ENCODE data around the gene BACH2.

The BACH2 gene

DNA sequence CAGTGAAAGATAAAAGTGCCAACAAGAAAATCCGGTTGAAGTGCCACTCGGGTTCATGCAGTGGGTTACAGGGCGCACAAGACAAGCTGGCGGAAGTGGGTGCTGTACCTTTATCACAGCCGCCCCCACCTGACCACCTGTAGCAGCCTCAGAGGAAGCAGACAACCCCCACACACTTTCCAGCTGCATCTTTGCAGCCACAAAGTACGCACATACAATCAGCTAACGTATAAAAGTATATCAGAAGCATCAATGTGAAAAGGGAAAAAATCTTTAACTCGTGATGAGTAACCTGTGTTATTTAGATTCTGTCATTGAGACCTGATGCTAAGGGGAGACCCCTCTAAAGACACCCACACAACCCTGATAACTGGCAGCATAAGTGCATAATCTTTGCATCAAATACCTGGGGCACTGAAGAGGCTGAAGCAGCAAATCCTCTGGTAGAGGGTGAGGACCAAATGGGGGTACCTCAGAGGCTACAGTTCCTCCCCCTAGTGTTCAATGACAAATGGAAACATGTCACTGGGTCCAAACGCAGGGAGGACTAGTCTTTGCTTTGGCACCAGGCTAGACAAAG, 22.1 kb downstream of the BACH2 start:
- peak; percentile 86 for DNase-seq

DNA sequence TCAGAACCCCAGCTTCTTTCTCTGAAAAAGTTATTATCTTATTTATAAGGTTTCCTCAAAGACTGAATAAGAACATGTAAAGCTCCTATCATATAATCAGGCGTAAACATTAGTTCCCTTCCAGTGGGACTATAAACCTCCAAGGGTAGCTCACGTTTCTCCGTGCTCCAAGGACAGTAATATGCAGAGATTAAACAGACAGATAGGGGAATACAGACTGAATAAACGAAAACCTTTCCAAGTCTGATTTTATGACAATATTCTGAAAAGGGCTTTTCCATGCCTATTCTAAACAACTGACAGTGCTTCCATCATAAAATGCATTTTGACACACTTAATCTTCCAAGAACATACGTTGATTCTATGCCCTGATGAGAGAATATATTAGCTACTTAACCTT, 22.8 kb downstream of the BACH2 start:
- DNase-seq, result no peak

DNA sequence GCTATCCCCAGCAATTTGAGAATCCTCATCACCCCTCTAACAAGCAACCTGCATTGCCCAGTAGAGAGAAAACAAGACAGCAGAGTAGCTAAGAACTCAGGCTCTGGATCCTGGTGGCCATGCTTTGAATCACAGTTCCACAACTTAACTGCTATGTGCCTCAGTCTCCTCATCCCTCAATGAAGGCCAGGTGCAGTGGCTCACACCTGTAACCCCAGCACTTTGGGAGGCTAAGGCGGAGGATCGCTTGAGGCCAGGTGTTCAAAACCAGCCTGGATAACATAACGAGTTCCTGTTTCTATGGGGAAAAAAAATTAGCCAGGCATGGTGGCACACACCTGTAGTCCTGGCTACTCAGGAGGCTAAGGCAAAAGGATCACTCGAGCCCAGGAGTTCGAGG, 23.7 kb downstream of the BACH2 start:
- DNase-seq, result no peak

DNA sequence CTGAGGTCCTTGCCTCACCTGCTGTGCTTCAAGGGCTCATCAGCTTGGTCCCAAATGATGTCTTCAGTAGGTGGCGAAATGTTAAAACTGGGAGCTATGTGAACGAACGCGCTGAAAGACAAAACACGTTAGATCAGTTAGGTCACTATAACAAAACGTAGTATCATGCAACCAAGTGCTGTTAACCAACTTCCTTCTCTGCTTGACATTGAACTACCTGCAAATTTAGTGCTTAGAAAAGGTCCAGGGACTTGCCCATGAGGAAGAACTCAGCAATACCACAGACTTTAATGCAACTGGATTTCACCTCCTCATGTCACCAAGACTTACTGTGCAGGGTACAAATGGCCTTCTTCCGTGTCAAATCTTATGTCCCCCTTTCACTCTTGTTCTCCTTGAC, 24.8 kb downstream of the BACH2 start:
- no peak for DNase-seq

DNA sequence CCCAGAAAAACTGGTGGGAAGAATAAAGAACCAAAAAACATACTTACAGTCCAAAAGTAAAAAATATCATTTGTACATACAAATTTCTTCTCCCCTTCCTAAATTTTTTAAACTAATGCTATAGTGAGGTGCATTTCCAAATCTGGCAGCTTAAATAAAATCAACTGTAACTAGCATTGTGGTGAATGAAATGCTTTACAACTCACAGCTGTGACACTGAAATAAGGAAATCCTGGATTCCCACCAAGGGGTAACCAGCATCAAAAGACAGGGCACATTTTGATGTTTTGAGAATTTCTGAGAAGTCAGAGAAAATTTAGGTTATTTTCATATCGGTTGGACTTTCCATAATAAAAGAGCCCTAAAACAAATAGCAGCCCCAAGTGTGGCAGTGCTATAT, 27.3 kb downstream of the BACH2 start:
- no peak for DNase-seq

DNA sequence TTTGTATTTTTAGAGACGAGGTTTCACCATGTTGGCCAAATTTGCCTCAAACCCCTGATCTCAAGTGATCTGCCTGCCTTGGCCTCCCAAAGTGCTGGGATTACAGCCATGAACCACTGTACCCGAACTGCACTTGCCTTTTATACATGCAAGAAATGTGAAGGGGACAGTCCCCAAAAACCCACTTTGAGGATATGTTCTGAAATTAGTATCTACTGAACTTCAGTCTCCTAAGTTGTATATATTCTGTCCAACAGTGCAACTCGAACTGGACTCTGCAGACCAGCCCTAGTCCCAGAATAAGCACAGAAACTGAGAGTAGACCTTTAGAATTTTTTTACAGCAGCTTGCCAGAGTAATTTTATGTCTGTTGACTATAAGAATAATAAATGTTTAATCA, 28.5 kb downstream of the BACH2 start:
- DNase-seq, result no peak

DNA sequence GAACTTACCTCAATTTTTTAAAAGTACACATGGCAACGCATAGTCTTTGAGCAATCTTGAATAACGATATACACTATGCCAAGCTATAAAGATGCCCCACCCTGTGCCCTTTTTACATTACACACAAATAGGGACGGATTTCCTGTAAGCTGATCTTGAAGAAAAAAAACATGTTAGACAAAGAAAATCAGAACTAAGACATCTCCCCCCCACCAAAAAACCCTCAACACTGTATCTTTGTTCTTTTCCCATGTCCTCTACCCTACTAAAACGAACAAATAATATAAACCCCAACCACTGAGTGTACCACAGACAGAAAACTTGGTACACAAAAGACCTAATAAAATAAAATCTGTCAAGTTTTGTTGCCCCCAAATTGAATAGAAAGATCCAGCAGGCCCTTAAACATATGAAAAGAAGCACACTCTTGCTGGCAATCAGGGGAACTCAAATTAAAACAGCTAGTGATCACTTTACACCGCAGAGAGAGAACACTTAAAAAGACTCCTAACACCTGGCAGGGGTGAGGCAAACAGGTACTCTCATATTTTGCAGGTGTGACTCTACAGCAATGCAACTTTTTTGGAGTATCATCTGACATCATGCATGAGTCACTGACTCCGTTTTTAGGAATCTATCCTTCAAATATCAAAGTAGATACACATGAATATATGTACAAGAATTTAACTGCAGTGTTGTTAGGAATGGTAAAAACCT, 29.6 kb downstream of the BACH2 start:
- no peak for DNase-seq

DNA sequence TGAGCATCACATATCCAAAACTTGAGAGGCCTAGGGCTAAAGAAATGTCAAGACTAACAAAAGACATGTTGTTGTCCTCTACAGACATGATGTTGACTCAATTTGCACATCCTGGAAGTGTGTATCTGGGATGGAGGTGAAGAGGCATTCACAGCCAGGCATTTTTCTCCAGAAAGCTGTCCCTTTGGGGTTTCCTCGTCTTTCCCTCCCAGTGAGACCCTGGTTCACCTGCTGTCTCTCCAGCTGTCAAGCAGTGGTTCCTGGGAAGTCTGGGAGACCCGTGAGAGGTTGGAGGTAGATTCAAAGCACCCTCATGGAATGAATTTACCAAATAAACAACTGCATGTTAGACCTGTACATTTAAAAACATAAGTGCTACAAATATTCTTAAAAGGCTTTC, 32.1 kb downstream of the BACH2 start:
- no peak for DNase-seq

DNA sequence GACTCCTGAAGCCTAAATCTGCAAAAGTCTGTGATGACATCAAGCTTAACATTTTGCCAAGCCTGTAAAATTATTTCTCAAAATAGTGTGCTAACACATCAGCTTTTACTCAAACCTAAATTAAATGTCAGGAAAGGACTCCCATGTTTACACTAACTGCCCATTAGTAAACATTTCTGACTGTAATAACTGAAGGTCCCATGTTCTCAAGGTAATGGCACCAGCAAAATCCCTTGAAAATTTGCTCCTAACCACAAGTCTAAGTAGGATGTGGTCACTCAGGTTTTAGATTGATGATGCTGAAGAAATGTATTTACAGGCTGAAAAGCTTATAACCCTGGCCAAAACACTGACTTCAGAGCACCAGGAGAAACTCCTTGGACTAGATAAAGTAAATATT, 33.0 kb downstream of the BACH2 start:
- DNase-seq, result no peak

DNA sequence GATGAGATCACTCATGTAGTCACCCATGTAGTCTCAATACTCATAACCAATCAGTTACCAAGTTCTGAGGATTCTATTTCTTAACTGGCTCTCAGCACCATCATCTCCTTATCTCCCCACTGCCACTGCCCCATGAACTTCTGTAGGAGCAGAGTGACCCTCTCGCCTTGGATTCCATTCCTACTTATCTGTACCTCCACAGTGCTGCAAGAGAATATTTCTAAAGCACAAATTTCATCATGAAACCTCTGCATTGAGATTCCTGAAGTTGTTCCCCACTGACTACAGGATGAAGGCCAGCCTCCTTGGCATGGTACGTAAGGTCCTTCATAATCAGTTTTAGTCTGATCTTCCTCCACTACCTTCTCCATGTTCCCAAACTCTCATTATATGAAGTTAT, 34.8 kb downstream of the BACH2 start:
- DNase-seq, result no peak

DNA sequence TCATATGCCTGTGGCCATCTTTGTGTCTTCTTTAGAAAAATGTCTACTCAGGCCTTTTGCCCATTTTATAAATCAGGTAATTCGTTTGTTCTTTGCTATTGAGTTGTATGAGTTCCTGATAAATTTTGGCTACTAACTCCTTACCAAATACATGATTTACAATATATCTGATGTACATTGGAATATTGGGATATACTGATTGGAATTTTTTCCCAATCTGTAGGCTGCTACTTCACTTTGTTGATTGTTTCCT, 39.2 kb downstream of the BACH2 start:
- no peak for DNase-seq

DNA sequence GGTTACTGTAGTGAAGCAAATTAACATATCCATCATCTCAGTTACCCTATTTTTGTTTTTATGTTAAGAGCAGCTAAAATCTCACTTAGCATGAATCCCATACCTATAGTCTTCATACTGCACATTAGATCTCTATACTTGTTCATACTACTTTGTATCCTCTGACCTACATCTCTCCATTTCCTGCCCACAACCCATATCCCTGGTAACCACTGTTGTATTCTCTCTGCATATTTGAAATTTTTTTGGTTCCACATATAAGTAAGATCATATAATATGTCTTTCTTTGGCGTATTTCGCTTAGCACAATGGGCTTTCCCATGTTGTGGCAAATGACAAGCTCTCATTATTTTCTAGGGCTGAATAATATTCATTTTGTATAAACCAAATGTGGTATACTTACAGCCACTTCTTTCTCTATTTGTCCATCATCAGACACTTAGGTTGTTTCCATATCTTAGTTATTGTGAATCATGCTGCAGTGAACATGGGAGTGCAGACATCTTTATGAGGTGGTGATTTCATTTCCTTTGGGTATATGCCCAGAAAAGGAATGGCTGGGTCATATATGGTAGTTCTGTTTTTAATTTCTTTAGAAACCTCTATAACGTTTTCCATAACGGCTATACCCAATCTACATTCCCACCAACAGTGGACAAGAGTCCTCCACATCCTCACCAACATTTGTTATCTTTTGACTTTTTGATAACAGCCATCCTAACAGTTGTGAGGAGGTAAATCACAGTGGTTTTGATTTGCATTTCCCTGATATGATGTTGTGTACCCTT, 39.8 kb downstream of the BACH2 start:
- DNase-seq, result no peak

DNA sequence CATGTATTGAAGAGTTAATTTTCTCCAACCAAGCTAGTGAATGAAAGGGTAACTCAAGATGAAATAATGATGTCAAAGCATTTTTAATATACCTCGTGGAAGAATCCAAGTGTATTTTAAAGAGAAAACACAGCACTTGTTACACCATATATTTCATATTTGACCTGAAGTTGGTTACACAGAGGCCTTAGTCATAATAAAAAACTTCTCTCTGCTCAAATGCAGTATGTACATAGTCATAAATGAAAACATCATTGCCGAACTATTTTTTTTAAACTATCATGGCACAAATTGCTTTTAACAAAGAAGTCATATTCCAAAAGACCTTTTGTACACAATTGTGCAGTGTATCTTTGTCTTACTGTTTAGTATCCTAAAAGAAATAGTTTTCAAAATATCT, 43.0 kb downstream of the BACH2 start:
- DNase-seq, result no peak

DNA sequence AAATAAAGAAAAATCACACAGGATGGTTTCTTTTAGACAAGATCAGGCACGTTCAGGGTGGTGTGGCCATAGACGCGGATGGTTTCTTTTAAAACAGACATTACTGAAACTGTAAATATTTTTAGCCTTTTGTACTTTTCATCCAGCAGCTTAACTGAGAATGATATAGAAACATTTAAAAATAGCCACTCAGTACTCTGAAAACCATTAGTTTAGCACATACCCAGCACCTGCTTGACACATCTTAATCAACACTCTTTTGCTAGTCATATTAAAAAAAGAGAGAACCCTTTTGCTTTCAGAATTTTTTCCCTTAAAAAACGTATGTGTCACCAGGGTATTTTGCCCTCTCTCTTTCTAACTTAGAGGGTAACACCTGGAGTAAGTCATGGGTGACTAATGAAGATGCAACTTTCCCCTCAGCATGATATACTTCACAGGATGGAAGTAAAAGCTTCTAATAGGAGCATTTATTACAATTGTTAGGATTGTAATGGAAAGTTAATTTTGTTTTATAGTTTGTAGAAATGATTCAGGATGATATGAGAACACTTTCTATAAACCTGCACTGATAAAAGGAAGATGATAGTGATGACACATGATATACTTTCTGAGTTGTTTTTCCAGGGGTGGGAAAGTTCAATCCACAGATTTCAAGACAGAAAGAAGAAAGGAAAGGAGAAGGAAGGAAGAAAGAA, 45.2 kb downstream of the BACH2 start:
- no peak for DNase-seq

DNA sequence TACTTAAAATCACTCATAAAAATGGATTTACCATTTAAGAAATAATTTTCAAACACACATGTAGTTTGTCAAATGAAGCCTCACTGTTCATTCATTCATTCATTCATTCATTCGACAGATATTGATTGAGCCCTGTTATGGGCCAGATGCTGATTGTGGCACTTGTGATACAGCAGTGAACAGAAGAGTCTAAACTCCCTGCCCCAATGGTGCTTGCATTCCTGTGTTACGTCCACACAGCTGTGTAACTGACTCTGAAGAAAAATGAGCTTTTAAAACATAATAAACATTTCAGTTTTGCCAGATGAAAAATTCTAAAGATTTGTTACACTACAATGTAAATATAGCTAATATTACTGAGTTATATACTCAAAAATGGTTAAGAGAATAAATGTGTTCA, 46.2 kb downstream of the BACH2 start:
- DNase-seq, result no peak

DNA sequence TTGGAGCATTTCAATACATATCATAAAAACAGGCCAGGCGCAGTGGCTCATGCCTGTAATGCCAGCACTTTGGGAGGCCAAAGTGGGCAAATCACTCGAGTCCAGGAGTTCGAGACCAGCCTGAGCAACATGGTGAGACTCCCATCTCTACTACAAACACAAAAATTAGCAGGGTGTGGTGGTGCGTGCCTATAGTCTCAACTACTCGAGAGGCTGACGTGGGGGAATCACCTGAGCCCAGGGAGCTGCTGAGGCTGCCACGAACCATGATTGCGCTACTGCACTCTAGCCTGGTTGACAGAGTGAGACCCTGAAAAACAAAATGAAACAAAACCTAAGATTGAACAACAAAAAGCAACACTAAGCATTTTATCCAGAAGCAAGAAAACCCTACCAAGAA, 47.2 kb downstream of the BACH2 start:
- DNase-seq, result no peak

DNA sequence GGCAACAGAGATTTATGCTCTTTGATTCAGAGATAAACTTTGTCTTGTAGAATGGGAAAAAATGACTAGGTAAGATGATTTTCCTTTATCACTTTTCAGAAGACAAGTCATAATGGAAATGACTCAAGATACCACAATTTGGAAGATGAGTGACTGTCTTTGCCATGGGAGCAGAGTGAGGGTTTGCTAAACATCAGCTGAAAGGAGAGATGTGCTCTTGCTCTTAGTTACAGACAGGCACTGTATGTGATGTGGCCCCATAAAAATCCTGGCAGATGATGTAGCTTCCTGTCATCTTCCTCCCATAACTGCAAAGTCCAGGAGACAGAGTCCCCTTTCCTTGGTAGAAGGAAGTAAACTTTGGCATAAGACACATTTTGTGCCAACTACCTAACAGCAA, 47.6 kb downstream of the BACH2 start:
- DNase-seq, result no peak

DNA sequence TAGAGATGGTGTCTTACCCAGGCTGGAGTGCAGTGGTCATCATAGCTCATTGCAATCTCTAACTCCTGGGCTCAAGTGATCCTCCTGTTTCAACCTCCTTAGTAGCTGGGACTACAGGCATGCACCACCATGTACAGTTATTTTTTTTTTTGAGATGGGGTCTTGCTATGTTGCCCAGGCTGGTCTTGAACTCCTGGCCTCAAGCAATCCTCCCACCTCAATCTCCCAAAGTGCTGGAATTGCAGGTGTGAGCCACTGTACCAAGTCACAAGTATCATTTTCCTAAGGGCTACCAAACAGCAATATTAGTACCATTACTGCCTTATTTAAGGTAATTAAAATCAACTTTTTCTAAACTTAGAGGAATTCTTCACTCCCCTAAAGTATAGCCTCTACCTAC, 49.4 kb downstream of the BACH2 start:
- no peak for DNase-seq

DNA sequence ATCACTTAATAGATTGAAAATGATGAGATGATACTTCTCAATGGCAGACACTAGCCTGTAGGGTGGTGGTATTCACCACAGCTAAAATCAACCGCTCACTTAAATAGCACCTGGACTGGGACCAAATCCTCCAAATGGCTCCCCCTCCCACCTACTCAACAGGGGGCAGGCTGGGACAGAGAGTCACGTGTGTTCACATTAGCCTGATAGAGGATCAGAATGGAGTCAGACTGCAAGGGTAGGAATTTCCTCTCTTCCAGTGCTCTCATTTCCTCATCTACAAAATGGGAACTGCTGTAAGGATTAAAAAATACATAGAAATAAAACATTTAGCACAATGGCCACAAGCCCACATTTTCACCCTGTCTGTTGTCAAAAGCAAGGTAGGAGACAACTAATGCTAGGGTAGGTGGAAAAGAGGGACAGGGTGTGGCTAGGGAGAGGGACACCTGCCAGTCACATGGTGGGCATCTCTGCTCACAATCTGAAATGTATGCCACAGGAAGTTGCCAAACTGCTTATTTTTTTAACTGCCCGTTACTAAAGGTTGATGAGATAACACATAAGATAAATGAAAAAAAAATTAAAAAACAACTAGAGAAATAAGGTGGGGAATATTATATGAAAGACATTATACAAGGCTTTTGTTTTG, 55.3 kb downstream of the BACH2 start:
- DNase-seq, result no peak

DNA sequence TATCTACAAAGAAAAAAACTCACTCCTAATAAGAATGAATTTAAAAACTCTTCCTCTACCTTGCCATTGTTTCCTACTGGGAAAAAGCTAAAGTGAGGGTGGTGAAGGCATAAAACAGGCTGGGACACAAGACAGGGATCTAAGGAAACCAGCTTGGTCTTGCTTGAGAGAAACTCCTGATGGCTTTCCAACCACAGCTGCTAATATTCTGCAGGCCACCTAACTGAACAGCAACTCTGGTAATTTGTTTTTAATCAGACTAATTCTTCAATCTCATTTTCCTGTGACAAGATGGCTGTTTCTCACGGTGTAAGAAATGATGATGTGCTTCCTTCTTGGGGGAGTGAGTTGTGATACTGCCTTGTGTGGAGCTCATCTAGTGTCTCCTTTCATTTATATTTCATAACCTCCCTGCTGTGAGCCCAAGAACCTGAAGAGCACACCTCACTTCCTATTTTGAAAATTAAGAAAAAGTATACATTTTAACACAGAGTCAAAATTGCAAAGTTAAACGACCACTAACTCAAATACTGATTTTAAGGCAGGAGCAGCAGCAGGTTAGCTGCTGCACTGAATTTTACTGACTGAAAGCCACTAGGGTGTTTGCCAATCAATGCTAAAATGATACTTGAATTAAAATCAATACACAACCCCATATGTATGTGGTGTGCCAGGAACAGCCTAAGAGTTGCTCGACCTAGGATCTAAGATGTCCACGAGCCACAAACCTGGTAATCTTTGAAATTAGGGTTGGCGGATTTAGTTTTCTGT, 58.0 kb downstream of the BACH2 start:
- no peak for DNase-seq

DNA sequence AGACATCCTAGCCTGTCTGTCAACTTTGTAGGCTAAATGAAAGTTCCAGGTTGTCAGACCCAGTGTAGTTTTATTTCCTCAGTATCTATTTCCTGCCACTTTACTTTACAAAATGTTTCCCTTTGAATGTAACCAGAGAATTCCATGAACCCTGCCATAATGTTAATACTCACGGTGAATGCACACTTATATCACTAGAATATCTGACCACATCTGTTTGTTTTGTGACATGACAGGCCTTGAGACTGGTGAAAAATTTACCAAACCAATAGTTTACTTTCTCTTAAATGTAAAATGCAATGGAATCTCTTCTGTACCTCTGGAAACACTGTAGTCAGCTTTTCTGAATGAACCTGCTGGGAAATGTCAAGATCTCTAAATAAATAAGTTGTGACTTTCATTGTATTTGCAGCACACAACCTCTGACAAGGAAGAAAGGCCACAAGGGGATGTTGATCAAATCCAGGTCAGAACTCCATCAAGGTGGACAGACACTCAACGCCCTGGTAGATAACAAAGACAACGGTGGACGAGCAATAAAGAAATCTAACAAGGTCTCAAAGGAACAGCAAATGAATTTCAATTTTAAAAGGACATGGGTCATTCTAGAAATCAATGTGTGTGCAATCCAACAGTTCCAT, 59.2 kb downstream of the BACH2 start:
- DNase-seq, result no peak

DNA sequence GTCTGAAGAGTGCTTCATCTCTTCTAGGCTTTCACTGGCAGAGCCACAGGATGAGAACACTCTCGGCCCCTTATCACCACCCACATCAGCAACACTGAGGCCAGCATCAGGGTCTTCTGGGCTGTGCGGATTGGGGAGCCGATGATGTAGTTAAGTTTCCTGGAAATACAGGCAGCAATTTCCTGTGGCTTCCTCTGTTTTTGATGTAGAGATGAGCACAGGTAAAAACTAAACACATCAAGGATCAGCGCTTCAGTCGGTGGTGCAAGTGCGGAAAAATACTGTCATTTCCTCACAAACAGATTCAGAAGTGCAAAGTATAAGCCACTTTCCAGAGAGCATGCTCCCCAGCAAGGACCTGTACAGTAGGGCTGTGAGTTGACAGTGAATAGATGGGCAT, 62.6 kb downstream of the BACH2 start:
- DNase-seq, result peak; percentile 67

All from activated T-cell treated with anti-CD3 and anti-CD28 coated beads for 4 hours (primary cell).